Gastroesophageal sphincter (tissue), 3 donors: ENCODE data around the gene SEC14L2.

Experiments
- EP300 ChIP-seq: sonication (generic); formaldehyde crosslinking; IDR thresholded peaks from one replicate; pipeline ENCODE4 v1.6.1; 2017; ENCODE audit warnings: antibody characterized with exemption, mild to moderate bottlenecking
- TF ChIP-seq, protein P1 (sequence below), 4 experiments: fragments of 200-600 bp in 2 of 4; fragments of 450-650 bp in 2 of 4; sonication (generic) in 1 of 4; IDR thresholded peaks; one replicate each; pipeline ENCODE4 v1.5.1; 2017 to 2019; ENCODE audit warnings: antibody characterized with exemption in 4 of 4, mild to moderate bottlenecking in 2 of 4, moderate library complexity in 2 of 4

DNA sequence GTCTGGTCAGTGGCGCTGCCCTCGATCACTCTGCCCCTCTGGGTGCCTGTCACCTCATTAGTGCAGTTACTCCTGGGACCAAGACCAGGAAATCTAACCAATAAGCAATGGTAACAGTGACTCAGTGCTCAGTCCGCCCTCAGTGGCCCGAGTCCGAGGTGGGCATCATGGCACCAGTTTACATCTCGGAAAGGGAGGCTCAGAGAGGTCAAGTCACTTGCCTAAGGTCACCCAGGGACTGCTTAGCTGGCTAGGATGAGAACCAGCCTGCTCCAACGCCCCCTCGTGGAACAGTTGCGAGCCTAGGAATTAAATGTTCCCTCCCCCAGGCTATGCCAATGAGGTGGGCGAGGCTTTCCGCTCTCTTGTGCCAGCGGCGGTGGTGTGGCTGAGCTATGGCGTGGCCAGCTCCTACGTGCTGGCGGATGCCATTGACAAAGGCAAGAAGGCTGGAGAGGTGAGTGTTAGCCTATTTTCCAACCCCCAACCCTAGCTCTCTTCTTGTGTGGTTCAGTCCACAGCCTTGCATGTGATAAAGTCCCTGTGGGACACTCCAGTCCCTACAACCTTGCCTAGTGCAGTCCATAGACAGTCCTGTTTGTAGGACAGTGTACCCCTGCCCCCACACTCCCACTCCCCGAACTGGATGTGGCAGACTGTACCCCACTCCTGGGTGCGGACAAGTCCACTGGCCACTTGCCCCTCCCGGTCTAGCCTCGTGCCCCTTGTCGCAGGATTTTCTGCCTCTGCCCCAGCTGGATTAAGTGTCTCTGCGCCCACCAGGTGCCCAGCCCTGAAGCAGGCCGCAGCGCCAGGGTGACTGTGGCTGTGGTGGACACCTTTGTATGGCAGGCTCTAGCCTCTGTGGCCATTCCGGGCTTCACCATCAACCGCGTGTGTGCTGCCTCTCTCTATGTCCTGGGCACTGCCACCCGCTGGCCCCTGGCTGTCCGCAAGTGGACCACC is 29.9 kb downstream of the SEC14L2 start:
- TF ChIP-seq, protein P1, sequence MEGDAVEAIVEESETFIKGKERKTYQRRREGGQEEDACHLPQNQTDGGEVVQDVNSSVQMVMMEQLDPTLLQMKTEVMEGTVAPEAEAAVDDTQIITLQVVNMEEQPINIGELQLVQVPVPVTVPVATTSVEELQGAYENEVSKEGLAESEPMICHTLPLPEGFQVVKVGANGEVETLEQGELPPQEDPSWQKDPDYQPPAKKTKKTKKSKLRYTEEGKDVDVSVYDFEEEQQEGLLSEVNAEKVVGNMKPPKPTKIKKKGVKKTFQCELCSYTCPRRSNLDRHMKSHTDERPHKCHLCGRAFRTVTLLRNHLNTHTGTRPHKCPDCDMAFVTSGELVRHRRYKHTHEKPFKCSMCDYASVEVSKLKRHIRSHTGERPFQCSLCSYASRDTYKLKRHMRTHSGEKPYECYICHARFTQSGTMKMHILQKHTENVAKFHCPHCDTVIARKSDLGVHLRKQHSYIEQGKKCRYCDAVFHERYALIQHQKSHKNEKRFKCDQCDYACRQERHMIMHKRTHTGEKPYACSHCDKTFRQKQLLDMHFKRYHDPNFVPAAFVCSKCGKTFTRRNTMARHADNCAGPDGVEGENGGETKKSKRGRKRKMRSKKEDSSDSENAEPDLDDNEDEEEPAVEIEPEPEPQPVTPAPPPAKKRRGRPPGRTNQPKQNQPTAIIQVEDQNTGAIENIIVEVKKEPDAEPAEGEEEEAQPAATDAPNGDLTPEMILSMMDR (IDR thresholded peaks at IDR 0.05): peak in 3 of 4 experiments; percentile 54 to 75 (median 67)
- no peak for TF ChIP-seq EP300
